Right atrium auricular region (tissue), 2 donors: ENCODE measurements around the gene KIF13A. TPM values are rescaled to one million over a fixed set of nuclear protein-coding genes. Genes with fewer than 3 reads are reported as not detected.

ENCODE experiments used
- DNase-seq: peaks from one replicate; pipeline ENCODE4 v3.0.0-alpha.2; 2019; ENCODE audit warnings: low spot score
- H3K27ac ChIP-seq, 2 donors: fragments of 200-600 bp; sonication (generic); 1 replicate in 1 of 2; 2 replicates in 1 of 2; pipeline ENCODE4 v1.5.1; 2016 to 2019
- H3K27me3 ChIP-seq, 2 donors: fragments of 200-600 bp; sonication (generic); one replicate each; pipeline versions ENCODE4 v1.5.1 to v1.6.0; 2017 to 2019
- H3K36me3 ChIP-seq: fragments of 200-600 bp; sonication (generic); one replicate; pipeline ENCODE4 v1.5.1; 2016
- H3K4me1 ChIP-seq, 2 donors: fragments of 200-600 bp; sonication (generic); one replicate each; pipeline versions ENCODE4 v1.5.1 to v1.6.0; 2017 to 2019
- H3K4me3 ChIP-seq, 2 donors: fragments of 200-600 bp; sonication (generic); 1 replicate in 1 of 2; 2 replicates in 1 of 2; pipeline ENCODE4 v1.5.1; 2017 to 2019; ENCODE audit warnings: mild to moderate bottlenecking in 1 of 2, moderate library complexity in 1 of 2
- H3K9me3 ChIP-seq, 2 donors: fragments of 200-600 bp; sonication (generic); one replicate each; pipeline ENCODE4 v1.5.1; 2019
- total RNA-seq, 2 donors: library from RNA; depleted of rRNA; stranded (reverse); fragments of >200 nt; gene quantifications; one replicate each; pipeline ENCODE4 v1.1.0, GENCODE V29; 2016
- TF ChIP-seq, protein P1 (sequence below), 2 donors: fragments of 200-600 bp; sonication (generic); IDR thresholded peaks; one replicate each; pipeline ENCODE4 v1.5.1; 2019; ENCODE audit warnings: antibody characterized with exemption in 2 of 2

KIF13A gene
- total RNA-seq, 2 donors from 2014 or later = 56.6 to 68.3 TPM

DNA sequence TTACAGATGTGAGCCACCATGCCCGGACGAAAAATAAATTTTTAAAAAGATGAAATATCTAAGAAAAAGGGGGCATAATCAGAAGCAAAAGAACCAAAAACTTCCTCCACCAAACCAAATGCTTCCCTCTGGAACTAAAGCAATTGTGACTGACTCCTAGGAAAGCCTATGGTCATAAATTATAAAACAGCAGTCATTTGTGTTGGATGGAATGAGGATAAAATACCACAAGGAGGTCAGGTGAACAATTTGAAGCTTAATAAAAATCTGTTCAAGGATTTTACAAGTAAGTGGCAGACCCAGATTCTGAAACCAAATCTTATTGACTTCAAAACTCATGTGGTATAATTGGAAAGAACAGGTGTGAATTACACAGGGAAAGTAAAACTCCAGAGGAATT, 114.5 kb downstream of the KIF13A start:
- TF ChIP-seq, protein P1, sequence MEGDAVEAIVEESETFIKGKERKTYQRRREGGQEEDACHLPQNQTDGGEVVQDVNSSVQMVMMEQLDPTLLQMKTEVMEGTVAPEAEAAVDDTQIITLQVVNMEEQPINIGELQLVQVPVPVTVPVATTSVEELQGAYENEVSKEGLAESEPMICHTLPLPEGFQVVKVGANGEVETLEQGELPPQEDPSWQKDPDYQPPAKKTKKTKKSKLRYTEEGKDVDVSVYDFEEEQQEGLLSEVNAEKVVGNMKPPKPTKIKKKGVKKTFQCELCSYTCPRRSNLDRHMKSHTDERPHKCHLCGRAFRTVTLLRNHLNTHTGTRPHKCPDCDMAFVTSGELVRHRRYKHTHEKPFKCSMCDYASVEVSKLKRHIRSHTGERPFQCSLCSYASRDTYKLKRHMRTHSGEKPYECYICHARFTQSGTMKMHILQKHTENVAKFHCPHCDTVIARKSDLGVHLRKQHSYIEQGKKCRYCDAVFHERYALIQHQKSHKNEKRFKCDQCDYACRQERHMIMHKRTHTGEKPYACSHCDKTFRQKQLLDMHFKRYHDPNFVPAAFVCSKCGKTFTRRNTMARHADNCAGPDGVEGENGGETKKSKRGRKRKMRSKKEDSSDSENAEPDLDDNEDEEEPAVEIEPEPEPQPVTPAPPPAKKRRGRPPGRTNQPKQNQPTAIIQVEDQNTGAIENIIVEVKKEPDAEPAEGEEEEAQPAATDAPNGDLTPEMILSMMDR (IDR thresholded peaks at IDR 0.05) = no peak
- DNase-seq = no peak
- Histone ChIP-seq H3K27me3 (no peaks in the 10 kb centered on the region), H3K4me3 (no peak overlapping the region), H3K36me3 (no peaks in the 10 kb centered on the region), H3K27ac (no peak overlapping the region), H3K9me3 (no peaks in the 10 kb centered on the region), H3K4me1 (peaks cover 0 to 34% of the 10 kb centered on the region in 2 donors)

DNA sequence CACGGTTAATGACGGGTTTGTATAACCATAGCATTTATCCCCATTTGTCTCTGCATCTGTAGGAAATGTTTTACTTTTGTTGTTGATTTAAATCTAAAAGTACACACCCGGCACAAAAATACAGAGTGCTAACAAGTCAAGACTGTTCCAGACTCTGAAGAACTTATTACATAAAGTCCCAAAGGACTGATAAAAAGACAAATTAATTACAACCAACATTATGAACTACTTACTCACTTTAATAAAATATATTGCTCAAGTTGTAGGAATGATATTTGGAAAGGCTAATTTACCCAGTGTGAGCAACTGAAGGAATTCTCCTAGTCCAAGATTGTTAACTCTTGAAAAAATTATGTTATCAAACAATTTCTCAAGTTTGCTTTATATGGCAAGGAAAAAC, 115.6 kb downstream of the KIF13A start:
- Histone ChIP-seq H3K36me3 (no peaks in the 10 kb centered on the region), H3K27me3 (no peaks in the 10 kb centered on the region), H3K4me1 (peaks cover 0 to 45% of the 10 kb centered on the region in 2 donors), H3K4me3 (no peak overlapping the region), H3K27ac (no peak overlapping the region), H3K9me3 (no peaks in the 10 kb centered on the region)
- TF ChIP-seq, protein P1 (IDR thresholded peaks at IDR 0.05) = no peak
- DNase-seq = no peak

DNA sequence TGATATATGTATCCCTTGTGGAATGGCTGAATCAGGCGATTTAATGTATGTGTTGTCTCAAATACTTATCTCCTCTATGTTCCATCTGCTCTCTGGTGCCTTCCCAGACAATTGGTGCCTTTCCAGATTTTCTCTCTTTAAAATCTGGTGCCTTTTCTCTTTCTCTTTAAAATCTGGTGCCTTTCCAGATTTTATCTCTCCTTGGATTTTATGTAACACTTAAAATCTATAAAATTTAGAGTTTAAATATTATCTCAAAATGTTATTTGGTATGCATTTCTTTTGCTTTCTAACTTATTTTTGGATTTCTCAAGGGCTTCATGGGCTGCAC, 116.3 kb downstream of the KIF13A start:
- no peak overlapping the region for H3K27ac ChIP-seq

DNA sequence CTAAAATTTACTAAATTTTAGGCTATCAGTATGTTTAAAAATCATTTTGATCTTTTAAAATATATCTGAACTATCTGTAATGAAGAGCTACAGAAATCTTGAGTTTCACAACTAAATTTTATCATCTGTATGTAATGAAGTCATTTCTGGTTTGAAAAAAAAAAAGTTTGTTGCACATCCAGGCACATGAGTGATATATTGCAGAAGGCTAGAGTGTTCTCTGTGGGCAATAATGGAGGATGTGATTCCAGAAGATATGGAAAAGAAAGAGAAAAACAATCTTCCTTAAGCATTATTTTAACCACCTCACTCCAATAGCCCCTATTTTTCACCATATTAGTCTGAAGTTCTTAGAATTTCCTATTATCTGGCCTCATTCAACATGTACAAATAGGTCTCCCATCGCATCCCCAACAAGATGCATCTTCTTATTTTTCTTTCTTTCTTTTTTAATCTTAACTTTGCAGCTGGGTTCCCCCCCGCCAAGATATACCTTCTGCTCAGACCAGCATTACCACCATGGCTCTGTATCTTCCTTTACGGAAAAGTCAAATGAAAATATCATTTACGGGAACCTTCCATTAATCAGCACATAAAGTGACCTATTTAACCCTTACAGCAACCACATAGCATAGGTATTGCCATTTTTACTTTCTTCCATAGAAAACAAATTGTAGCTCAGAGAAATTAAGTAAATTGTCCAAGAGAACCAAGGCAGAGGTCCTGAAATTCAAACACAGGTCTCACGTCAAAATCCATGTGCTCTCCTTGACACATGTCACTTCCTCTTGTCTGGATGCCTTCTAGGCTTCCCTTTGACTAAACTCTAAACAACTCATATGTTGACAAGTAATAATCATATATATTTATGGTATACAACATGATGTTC, 116.9 kb downstream of the KIF13A start:
- peaks cover 0 to 56% of the 10 kb centered on the region in 2 donors for H3K4me1 ChIP-seq
- H3K9me3 ChIP-seq = no peaks in the 10 kb centered on the region
- H3K36me3 ChIP-seq = no peaks in the 10 kb centered on the region
- TF ChIP-seq, protein P1 (IDR thresholded peaks at IDR 0.05) = no peak
- no peak for DNase-seq
- H3K4me3 ChIP-seq = no peak overlapping the region
- H3K27me3 ChIP-seq = no peaks in the 10 kb centered on the region
- H3K27ac ChIP-seq = peak overlapping the region; percentile 22 to 31

More for the DNA sequence above, 116.3 kb downstream of the KIF13A start:
- peaks cover 0 to 49% of the 10 kb centered on the region in 2 donors for H3K4me1 ChIP-seq
- TF ChIP-seq, protein P1 (IDR thresholded peaks at IDR 0.05) = no peak
- H3K9me3 ChIP-seq = no peaks in the 10 kb centered on the region
- DNase-seq = no peak
- H3K27me3 ChIP-seq = no peaks in the 10 kb centered on the region
- H3K4me3 ChIP-seq = no peak overlapping the region
- no peaks in the 10 kb centered on the region for H3K36me3 ChIP-seq

DNA sequence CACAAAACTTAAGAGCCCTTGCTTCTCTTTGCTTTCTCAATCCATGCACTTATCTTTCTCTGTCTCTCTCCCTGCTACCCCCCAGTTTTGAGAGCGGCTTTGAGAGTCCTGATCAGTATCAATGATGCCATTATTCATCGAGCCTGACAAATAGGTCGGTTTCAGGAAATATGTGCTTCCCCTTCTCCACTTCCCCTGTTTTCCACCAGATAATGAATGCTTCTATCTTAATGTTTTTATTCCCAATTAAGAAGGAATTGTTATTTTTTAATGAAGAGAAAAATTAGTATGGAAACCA, 117.7 kb downstream of the KIF13A start:
- Histone ChIP-seq H3K27me3 (no peaks in the 10 kb centered on the region), H3K4me1 (peaks cover 0 to 64% of the 10 kb centered on the region in 2 donors), H3K36me3 (no peaks in the 10 kb centered on the region), H3K9me3 (no peaks in the 10 kb centered on the region), H3K4me3 (no peak overlapping the region), H3K27ac (peak overlapping the region in 1 of 2 donors; percentile 31)
- TF ChIP-seq, protein P1 (IDR thresholded peaks at IDR 0.05) = no peak
- DNase-seq = no peak
